HuH-7 (cell line): ENCODE results near the gene IRF4.

Source experiments
- DNase-seq: peaks from one replicate; pipeline ENCODE4 v3.0.0; 2011; ENCODE audit warnings: low spot score

The IRF4 gene

GRCh38 chr6:398558-399078 lies 7.1 kb downstream of the IRF4 start:
- DNase-seq = no peak

DNA sequence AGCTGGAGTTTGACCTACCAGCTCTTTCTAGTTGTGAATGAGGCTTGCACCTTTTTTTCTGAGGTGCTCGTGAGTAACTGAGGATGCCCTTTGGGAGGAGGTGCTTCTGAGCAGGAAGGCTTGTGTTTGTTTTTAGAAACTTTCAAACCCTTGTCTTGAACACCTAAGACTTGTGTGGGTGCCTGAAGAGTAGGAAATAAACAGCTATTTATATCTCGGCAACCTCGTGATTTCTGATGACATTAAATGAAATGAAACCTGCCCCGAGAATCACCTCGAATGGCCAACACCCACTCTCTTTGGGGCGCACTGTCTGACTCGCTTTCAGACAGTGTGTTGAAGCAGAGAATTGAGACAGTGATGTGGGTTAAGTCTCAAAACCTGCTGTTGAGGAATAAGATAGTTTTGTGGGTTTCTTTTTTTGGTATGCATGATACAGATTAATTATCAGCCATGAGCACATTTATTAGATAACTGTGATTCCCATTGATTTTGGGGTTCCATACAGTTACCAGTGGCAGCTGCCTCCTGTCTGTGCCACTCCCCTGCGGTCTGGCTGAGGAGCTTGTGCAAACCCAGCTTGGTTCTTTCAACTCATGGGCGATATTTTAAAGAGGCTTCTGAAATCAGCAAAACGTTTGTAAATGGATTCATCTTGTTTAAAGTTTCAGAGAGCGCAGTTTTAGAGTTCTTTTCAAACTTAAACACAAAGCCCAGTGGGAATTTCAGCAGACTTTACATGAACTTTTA lies 8.4 kb downstream of the IRF4 start:
- no peak for DNase-seq

GRCh38 chr6:400815-401214 lies 9.3 kb downstream of the IRF4 start:
- no peak for DNase-seq

- no peak for DNase-seq
Observed at GRCh38 chr6:401239-401993, 9.9 kb downstream of the IRF4 start.

- DNase-seq = no peak
Observed at GRCh38 chr6:401994-402640, 10.6 kb downstream of the IRF4 start.

GRCh38 chr6:402901-403658 lies 11.5 kb downstream of the IRF4 start:
- no peak for DNase-seq

GRCh38 chr6:403659-404655 lies 12.4 kb downstream of the IRF4 start:
- no peak for DNase-seq

DNA sequence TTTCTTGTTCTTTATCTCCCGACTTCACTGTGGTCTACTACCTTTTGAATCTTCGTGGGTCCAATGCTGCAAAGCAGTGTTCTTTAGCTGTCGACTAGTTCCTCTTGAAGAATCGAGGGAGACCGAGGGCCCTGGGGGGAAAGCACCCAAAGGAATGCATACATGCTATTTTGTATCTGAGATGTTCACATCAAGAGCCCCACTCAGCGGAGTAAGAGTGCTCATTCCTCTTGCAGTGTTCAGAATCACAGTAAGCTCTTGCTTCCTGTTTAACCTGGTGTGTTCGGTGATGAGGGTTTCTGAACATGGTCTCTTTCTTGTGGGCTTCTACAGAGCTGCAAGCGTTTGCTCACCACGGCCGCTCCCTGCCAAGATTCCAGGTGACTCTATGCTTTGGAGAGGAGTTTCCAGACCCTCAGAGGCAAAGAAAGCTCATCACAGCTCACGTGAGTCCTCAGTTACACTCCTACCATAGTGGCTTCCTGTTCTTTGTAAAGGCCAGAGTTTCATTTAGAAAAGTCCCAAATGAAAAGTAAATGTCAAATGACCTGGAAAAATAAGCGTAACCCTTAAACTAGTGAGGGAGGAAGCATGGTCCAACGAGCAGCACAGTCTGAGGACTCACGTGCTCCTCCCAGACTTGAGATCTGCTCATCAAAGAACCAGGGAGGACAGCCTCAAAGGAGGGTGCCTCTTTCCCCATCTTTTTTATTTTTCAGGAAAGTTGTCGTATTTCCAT lies 13.3 kb downstream of the IRF4 start:
- no peak for DNase-seq

- DNase-seq = no peak
Observed at GRCh38 chr6:408148-408547, 16.6 kb downstream of the IRF4 start.

DNA sequence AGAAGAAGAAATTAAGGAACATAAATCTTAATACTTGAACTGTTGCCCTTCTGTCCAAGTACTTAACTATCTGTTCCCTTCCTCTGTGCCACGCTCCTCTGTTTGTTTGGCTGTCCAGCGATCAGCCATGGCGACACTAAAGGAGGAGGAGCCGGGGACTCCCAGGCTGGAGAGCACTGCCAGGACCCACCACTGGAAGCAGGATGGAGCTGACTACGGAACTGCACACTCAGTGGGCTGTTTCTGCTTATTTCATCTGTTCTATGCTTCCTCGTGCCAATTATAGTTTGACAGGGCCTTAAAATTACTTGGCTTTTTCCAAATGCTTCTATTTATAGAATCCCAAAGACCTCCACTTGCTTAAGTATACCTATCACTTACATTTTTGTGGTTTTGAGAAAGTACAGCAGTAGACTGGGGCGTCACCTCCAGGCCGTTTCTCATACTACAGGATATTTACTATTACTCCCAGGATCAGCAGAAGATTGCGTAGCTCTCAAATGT lies 17.1 kb downstream of the IRF4 start:
- peak; percentile 82 for DNase-seq

DNA sequence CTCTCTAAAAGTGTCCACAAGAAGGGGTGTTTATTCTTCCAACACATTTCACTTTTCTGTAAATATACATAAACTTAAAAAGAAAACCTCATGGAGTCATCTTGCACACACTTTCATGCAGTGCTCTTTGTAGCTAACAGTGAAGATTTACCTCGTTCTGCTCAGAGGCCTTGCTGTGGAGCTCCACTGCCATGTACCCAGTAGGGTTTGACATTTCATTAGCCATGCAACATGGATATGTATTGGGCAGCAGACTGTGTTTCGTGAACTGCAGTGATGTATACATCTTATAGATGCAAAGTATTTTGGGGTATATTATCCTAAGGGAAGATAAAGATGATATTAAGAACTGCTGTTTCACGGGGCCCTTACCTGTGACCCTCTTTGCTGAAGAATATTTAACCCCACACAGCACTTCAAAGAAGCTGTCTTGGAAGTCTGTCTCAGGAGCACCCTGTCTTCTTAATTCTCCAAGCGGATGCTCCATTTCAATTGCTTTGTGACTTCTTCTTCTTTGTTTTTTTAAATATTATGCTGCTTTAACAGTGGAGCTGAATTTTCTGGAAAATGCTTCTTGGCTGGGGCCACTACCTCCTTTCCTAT lies 17.9 kb downstream of the IRF4 start:
- no peak for DNase-seq

DNA sequence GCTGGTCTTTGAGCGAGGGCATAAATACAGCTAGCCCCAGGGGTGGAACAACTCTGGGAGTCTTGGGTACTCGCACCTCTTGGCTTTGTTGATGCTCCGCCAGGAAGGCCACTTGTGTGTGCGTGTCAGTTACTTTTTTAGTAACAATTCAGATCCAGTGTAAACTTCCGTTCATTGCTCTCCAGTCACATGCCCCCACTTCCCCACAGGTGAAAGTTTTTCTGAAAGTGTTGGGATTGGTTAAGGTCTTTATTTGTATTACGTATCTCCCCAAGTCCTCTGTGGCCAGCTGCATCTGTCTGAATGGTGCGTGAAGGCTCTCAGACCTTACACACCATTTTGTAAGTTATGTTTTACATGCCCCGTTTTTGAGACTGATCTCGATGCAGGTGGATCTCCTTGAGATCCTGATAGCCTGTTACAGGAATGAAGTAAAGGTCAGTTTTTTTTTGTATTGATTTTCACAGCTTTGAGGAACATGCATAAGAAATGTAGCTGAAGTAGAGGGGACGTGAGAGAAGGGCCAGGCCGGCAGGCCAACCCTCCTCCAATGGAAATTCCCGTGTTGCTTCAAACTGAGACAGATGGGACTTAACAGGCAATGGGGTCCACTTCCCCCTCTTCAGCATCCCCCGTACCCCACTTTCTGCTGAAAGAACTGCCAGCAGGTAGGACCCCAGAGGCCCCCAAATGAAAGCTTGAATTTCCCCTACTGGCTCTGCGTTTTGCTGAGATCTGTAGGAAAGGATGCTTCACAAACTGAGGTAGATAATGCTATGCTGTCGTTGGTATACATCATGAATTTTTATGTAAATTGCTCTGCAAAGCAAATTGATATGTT lies 19.2 kb downstream of the IRF4 start:
- no peak for DNase-seq

DNA sequence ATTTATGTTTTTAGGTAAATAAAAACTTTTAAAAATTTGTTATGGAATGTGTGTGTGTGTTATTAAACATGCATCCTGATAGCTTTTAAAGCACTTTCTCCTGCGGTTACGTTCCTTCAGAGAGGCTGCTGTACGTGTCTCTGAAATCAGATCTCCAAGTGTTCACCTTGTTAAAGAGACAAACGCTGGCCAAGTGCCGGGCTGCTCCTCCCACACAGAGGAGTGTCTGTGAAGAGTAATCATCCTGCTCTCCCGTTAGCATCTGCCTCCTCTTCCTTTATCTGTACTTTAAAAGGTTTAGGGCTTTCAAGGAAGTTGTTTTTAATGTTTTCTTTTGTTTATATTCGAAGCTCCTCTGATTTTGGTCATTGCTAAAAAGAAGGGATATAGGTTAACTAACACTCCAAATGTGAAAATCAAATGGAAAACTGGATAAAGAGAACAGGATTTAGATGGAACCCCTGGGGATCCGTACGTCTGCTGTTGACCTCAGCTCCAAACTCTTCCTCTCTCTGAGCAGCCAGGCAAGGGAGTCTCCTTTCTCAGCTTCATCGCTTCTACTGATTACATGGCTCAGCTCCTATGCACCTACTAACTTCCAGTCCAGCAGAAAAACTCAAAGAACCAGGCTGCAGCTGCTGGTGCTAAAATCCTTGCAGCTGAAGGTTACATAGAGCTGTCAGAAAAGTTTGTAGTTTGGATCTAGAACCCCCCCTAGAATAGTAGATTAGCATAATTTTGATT lies 20.0 kb downstream of the IRF4 start:
- no peak for DNase-seq

DNA sequence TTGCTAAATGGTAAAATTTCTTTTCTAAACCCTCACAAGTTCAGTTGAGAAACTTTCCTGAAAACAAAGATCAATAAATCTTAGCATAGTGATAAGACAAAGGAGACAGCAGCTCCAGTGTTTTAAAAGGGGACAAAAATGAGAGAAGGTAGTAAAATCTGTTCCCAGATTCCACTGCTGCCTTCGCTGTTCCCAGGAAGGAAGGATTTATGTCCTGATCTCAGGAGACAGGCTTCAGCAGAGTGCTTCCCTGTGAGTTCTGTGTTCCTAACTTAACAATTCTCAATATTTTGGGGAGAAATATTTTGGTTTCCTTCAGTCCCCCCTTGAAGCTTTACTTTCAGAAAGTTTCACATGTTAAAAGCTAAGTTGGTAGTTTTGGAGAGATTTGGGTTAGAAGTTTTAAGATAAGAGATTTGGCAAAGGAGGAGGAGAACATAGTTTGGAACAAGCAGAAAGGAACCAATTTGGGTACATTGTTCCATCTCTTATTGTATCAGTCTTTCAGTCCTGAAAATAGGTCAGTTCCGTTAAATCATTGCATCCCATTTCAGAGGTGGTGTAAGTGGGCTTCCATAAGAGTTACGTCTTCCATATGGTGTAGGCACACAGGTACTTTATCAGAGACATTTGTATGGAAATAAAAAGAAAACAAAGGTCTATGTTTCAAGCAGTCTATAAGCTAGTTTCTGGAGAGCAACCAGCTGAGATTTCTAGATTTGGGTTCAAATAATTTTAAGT lies 20.8 kb downstream of the IRF4 start:
- DNase-seq = no peak

DNA sequence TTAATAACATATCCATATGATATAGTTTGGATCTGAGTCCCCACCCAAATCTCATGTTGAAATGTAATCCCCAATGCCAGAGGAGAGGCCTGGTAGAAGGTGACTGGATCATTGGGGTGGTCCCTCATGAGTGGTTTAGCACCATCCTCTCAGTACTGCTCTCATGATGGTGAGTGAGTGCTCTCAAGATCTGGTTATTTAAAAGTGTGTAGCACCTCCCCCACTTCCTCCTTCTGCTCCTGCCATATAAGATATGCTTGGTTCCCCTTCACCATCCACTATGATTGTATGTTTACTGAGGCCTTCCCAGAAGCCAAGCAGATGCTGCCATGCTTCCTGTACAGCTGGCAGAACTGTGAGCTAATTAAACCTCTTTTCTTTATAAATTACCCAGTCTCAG lies 22.9 kb downstream of the IRF4 start:
- no peak for DNase-seq

DNA sequence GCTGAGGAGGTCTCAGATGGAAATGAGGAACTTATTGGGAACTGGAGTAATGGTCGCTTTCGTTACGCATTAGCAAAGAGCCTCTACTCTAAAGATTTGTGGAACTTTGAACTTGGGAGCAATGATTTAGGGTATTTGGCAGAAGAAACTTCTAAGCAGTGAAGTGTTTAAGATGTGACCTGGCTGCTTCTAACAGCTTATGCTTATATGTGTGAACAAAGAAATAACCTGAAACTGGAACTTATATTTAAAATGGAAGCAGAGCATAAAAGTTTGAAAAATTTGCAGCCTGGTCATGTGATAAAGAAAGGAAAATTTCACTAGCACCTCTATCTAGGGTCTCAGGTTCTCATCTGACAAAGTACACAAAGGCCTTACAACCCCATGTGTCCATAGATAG lies 23.5 kb downstream of the IRF4 start:
- DNase-seq = no peak

DNA sequence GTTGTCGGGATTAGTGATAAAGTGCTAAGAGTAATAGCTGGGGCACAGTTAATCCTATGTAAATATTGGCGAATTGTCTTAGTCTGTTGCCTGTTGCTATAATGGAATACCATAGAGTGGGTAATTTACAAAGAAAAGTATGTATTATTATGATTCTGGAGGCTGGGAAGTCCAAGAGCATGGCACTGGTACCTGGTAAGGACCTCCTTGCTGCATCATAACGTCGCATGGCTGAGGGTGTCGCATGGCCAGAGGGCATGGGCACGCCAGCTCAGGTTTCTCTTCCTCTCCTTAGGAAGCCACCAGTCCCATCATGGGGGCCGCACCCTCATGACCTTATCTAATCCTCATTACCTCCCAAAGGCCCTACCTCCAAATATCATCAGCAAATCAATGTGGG lies 29.7 kb downstream of the IRF4 start:
- no peak for DNase-seq
